Suprapubic skin (tissue), 3 donors: Measurements from ENCODE around the gene AKAP12.

ENCODE experiments used
- CTCF ChIP-seq, 2 donors: fragments of 200-600 bp in 1 of 2; fragments of 450-650 bp in 1 of 2; sonication (generic) in 1 of 2; IDR thresholded peaks; one replicate each; pipeline ENCODE4 v1.5.1; 2016 to 2019; ENCODE audit warnings: antibody characterized with exemption in 2 of 2, mild to moderate bottlenecking in 1 of 2, moderate library complexity in 1 of 2
- POLR2A ChIP-seq, 2 donors: fragments of 450-650 bp; IDR thresholded peaks; one replicate each; pipeline ENCODE4 v1.6.1; 2017; ENCODE audit warnings: antibody characterized with exemption in 2 of 2, mild to moderate bottlenecking in 2 of 2, moderate library complexity in 2 of 2

GRCh38 chr6:151213352-151213751 is 26.4 kb upstream of the AKAP12 start:
- TF ChIP-seq CTCF (IDR thresholded peaks at IDR 0.05) (no peak), POLR2A (IDR thresholded peaks at IDR 0.05) (no peak)
